ENCODE measurements around the gene CCT2. TPM values are rescaled to one million over a fixed set of nuclear protein-coding genes. Genes with fewer than 3 reads are reported as not detected.

CCT2 gene
- 206 and 224 TPM in 2 replicates for total RNA-seq (2013; cell fraction: nucleolus; rRNA removed)
- total RNA-seq (2014; rRNA removed) (248 and 280 TPM in 2 replicates), total RNA-seq (2014; rRNA removed; fragmentation: Illumina TruSeq; extraction: Trizol) (319 and 342 TPM in 2 replicates), total RNA-seq (2021) (261 and 277 TPM in 2 replicates), polyA plus RNA-seq (2011; rRNA removed) (400 and 468 TPM in 2 replicates), polyA plus RNA-seq (2014; fragmentation: Illumina TruSeq; extraction: Trizol) (295 and 420 TPM in 2 replicates), polyA plus RNA-seq (2014; fragmentation: Nextera tagmentation; extraction: Ambion mirVana) (100 to 1,000 TPM; 355 to 374 TPM), polyA plus RNA-seq (2014; rRNA removed) (214 and 242 TPM in 2 replicates), polyA plus RNA-seq (2016; fragmentation: Nextera tagmentation; extraction: Ambion mirVana) (100 to 1,000 TPM; 417 to 418 TPM), polyA minus RNA-seq (2011; rRNA and poly(A)+ RNA removed) (294 and 296 TPM in 2 replicates), Bru-seq, nascent RNA (percentile 96 among the genes with signal in this experiment), BruChase-seq, experiment 1, labeled RNA remaining after a 6-hour chase (percentile 98 among the genes with signal in this experiment), BruChase-seq, experiment 2, labeled RNA remaining after a 2-hour chase (percentile 98 among the genes with signal in this experiment)
- polyA plus RNA-seq (2011; ENCODE audit: low read depth) = 137 TPM
- polyA plus RNA-seq (2011; cell fraction: cytosol; rRNA removed) = 218 and 306 TPM in 2 replicates
- polyA plus RNA-seq (2011; cell fraction: nucleus; rRNA removed) = 210 and 223 TPM in 2 replicates
- 142 and 159 TPM in 2 replicates for polyA plus RNA-seq (2012)
- 102 and 124 TPM in 2 replicates for polyA minus RNA-seq (2011; cell fraction: cytosol; rRNA and poly(A)+ RNA removed)
- polyA minus RNA-seq (2011; cell fraction: nucleus; rRNA and poly(A)+ RNA removed) = 117 and 175 TPM in 2 replicates
- long read RNA-seq, experiment 1, transcript CCT2-201 (16 exons, 2,041 nt) = major isoform, 393 of 509 reads
- long read RNA-seq, experiment 1, partial matches to known transcripts = 80 of 509 reads
- long read RNA-seq, experiment 1, other reads (novel, unspliced or antisense) = 34 of 509 reads
- long read RNA-seq, experiment 2, transcript CCT2-201 (16 exons, 2,041 nt) = major isoform, 2,697 of 3,315 reads
- long read RNA-seq, experiment 2, partial matches to known transcripts = 526 of 3,315 reads
- long read RNA-seq, experiment 2, other reads (novel, unspliced or antisense) = 84 of 3,315 reads

GRCh38 chr12:69585189-69586062, at the start of gene CCT2:
TSS of gene CCT2 (plus strand) at chr12:69585459. CDS start at chr12:69585522, 63 bp downstream.
- SMC1A ChIA-PET (ENCODE audit: uncharacterized antibody, unreplicated experiment) = no interaction called here
- TSS peak; percentile 91 for BruUV-seq (replicated peaks)
- TF ChIP-seq RELA (IDR thresholded peaks at IDR 0.05; ENCODE audit: borderline replicate concordance, partially characterized antibody) (peak; percentile 88), PBX3 (IDR thresholded peaks at IDR 0.05; ENCODE audit: insufficient replicate concordance, low read depth, low read length) (peak; percentile 11), SMARCA5 (IDR thresholded peaks at IDR 0.05) (0 out of 2 replicates have a peak, but pooled peaks have one; percentile 63), MLLT1 (IDR thresholded peaks at IDR 0.05) (peak; percentile 90), PML (IDR thresholded peaks at IDR 0.05; ENCODE audit: low read length) (peak; percentile 99), ASH2L (IDR thresholded peaks at IDR 0.05; ENCODE audit: borderline replicate concordance, low read depth) (0 out of 2 replicates have a peak, but pooled peaks have one; percentile 68), DPF2 (IDR thresholded peaks at IDR 0.05) (peak; percentile 73), KLF5 (IDR thresholded peaks at IDR 0.05; ENCODE audit: partially characterized antibody) (peak; percentile 65), TCF3 (IDR thresholded peaks at IDR 0.05; ENCODE audit: borderline replicate concordance, insufficient read depth, low read depth, low read length) (0 out of 2 replicates have a peak, but pooled peaks have one; percentile 54), YBX1 (IDR thresholded peaks at IDR 0.05) (no peak), NRF1 (conservative IDR thresholded peaks at IDR 0.05; ENCODE audit: low read depth, low read length) (no peak), HDGF (IDR thresholded peaks at IDR 0.05) (peak; percentile 94), ATF2 (IDR thresholded peaks at IDR 0.05; ENCODE audit: low read length) (no peak), BACH1 (IDR thresholded peaks at IDR 0.05; ENCODE audit: borderline replicate concordance) (peak; percentile 48; the same call in 1 of the 2 replicates)

More at GRCh38 chr12:69585189-69586062, at the start of gene CCT2:
- peak; percentile 87 for FAIRE-seq
- intact Hi-C loops (cut with micrococcal nuclease; ENCODE audit: unreplicated experiment) (loop anchor here (5.0 kb wide), 1 partner anchor 228 kb away; the partner anchor contains the start of gene YEATS4), in situ Hi-C loops (cut with MboI) (no loop called here)
- Histone ChIP-seq H3K4me3 (peak within 1 kb of the TSS; percentile 99), H3K4me1 (ENCODE audit: control insufficient read depth, insufficient read depth, low read length) (peaks cover 4% of the 10 kb centered on the region; the same call in 1 of the 2 replicates), H2AFZ (ENCODE audit: control insufficient read depth, low read depth, low read length) (peak within 1 kb of the TSS; percentile 96), H3K9ac (ENCODE audit: control insufficient read depth, insufficient read depth, low read length) (peak within 1 kb of the TSS; percentile 99), H3K79me2 (ENCODE audit: control insufficient read depth, insufficient read depth, low read length) (peaks cover 27% of the 10 kb centered on the region), H3K36me3 (ENCODE audit: control insufficient read depth in 2 of 2, insufficient read depth in 2 of 2, low read length in 1 of 2) (peaks cover 5 to 20% of the 10 kb centered on the region in 2 experiments), H3K4me2 (ENCODE audit: control insufficient read depth, insufficient read depth) (peak within 1 kb of the TSS; percentile 69), H3K9me3 (replicated peaks; ENCODE audit: control insufficient read depth, insufficient read depth, low read length) (no peaks in the 10 kb centered on the region), H4K20me1 (ENCODE audit: control insufficient read depth, insufficient read depth) (no peaks in the 10 kb centered on the region), H3K27ac (ENCODE audit: control insufficient read depth, insufficient read depth) (peak within 1 kb of the TSS; percentile 98), H3K27me3 (replicated peaks in 1 of 2; ENCODE audit: control insufficient read depth in 2 of 2, insufficient read depth in 2 of 2, low read length in 1 of 2) (no peaks in the 10 kb centered on the region)
- RAD21 ChIA-PET (ENCODE audit: unreplicated experiment) = interaction anchor here (1.0 to 1.5 kb wide), 3 partner anchors 15 to 227 kb away, joined by 3 to 5 read pairs (median 4); no protein-coding TSS in a partner anchor
- CTCF ChIA-PET = interaction anchor here (1.1 to 2.8 kb wide), 6 partner anchors 15 to 327 kb away, joined by 3 to 9 read pairs (median 5); partner anchors contain the start of gene FRS2
- POLR2A ChIA-PET = interaction anchor here (0.5 to 1.4 kb wide), 4 partner anchors 226 to 1053 kb away, joined by 3 to 4 read pairs (median 3); no protein-coding TSS in a partner anchor
- peak; percentile 74 for DNase-seq (ENCODE audit: low read depth, low spot score)
- under 1% methylated on average over 63 of the region's 63 CpGs for WGBS (ENCODE audit: insufficient coverage, insufficient replicate concordance, low lambda C conversion rate, missing lambda C conversion rate)
- peak; percentile 95 for ATAC-seq
